HG03565 (cell line): ENCODE measurements around the gene TRAK2.
"Not testable (repeated sequence)": the region's sequence is repeated elsewhere in the genome, so short reads cannot be mapped to it uniquely, and the experiment has no call there.

Experiments used
- ATAC-seq: cut with Tn5 transposase; IDR thresholded peaks from one replicate; pipeline ENCODE4 v1.9.1; 2021; ENCODE audit warnings: mild to moderate bottlenecking, moderate library complexity; ENCODE audit not compliant: unreplicated experiment

TRAK2 gene

DNA sequence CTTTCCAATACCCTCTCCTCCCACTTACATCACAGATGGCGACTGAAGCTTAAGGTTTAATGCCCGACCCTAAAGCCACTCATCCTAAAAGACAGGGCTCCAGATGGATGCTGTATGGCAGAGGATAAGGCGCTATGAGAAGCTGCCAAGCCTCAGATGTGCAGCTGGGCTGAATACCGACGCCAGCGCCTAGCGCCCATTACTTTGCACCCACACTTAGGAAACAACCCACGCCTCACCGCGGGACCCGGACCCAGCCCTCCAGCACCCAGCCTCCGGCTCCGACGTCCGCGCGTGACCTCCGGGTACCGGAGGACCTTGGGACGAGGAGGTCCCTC lies 335 bp downstream of the TRAK2 start:
- ATAC-seq = no peak

- no peak for ATAC-seq
These were observed 2.6 kb downstream of the TRAK2 start for GRCh38 chr2:201448701-201449100.

DNA sequence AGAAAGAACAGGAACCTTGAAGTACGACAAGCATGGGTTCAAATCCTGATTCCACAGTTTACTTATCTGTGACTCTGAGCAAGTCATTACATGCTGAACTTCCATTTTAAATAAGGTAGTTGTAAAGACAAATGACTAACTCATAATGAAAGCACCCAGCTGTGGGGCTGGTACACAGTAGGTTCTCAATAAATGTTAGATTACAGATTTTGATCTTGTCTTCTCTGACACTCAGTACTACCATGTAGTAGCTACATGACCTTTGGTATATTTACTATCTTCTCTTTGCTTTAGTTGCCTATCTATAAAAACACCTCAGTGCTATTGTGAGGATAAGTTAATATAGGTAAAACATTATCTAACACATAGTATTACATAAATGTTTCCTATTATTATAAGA lies 3.2 kb downstream of the TRAK2 start:
- ATAC-seq = no peak

DNA sequence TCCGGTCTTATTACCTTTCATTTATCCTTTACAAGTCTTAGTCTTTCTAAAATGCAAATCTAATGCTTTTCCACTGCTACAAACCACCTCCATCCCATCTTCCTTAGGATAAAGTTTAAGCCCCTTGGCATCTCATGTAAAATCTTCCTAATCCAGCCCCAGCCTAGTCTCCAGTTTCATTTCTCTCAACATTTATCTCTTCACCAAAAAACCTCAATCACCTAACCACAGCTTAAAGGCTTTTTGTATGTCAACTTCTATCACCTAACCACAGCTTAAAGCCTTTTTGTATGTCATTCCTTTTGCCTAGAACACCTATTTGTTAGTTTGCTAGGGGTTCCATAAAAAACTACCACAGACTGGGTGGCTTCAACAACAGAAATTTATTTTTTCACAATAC lies 4.2 kb downstream of the TRAK2 start:
- no peak for ATAC-seq

DNA sequence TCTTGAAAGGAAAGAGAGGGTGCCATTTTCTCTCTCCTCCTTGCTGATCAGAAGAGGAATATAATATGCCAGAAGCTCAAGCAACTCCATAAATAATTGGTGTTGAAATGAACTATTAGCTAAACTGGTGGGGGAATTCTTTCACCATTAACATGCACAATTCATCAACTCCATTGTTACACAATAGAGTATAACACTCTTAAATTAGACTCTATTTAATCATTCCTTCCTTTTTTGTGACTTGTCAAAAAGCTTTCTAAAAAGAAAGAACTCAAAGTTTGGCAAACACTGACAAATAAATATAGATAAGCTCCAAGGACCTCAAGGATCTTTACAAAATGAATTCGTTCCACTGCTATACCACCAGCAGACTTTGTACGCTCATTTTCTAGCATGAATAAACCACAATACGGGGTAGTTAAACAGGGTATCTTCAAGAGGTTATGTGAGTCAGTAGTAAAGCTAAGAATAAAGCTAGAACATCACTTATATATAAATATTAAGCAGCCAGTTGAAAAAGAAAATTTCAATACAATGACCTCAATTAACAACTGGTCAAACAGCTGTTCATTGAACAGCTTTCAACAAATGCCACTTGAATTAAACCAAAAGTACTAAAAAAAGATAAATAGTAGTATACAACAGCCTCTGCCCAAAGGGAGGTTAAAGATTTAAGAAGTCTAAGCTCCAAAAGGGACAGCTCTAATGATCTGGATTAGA lies 6.4 kb downstream of the TRAK2 start:
- ATAC-seq = no peak

- ATAC-seq = no peak
These were observed 9.8 kb downstream of the TRAK2 start for GRCh38 chr2:201441409-201441808.

- ATAC-seq = no peak
These were observed 11.1 kb downstream of the TRAK2 start for GRCh38 chr2:201440182-201440581.

- not testable (repeated sequence) for ATAC-seq
These were observed 11.8 kb downstream of the TRAK2 start for GRCh38 chr2:201439336-201439922.

DNA sequence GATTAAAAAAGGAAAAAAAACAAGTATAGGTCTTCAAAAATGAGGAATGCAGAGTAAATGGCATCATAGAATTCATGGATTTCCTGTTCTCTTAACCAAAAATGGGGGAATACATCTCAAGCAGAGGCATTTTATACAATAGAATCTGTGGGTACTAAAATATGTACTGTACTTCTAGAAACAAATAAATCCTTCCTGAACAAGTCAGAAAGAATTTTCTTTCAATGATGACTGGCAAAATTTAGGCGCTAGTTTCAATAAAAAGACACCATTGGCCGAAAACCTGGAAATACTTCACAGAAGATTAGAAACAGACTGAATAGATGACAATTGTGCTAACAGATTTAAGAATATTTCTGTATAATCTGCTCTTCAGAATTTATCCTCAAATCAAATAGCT lies 15.1 kb downstream of the TRAK2 start:
- no peak for ATAC-seq

- no peak for ATAC-seq
These were observed 17.8 kb downstream of the TRAK2 start for GRCh38 chr2:201433394-201433995.

DNA sequence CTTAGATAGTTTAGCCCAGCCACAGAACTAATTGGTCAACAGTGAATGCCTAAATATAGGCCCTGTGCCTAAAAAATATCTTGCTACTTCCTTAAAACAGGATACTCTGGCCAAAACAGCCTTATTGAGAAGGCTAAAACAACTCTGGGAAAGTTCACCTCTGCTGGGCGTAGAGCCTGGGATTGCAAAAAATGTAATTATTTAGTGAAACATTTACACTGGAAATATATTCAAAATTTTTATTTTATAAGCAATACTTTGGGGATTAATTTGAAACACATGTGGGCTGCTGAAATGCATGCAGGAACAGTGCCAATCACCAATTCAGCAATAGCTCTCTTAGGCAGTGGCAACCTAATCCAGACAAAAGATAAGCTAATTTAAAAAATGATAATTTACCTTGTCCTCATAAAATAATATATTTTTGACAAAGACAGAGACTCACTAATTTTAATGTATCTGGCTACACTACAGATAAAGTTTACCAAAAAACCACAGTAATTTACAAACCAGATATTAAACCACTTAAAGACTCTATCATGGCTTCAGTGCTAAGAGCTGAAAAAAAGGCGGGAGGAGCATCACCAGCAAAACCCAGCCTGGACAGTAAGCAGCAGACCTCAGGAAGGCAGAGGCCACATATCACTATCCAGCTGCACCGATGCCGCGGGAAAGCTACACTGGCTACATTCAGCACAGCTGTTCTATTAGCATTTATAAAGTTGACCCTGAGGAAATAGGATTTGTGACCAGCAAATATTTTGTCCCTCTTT lies 18.5 kb downstream of the TRAK2 start:
- no peak for ATAC-seq

DNA sequence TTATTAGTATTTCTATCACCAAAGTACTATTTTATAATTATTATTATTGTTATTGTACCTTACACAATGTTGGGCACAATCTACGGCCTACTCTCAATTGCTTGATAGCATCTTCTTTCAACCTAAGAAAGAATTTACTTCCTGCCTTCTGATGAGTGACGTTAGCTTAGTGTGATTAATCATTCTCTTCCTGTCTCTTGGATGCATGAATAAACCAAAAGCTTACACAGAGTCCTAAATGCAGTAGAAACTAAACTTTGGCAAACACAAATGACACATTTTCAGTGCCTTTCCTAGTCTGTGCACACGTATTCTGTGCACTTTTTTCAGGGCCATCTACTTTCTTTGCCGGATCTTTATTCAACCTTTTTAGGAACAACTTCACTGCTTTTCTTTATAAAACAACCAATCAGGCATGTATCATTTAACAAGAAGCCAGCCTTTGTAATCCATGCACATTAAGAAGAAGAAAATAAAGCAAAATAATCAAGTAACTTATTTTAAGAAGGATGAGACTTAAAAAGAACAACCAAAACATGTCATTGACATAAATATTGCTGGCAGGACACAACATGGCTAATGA lies 19.1 kb downstream of the TRAK2 start:
- no peak for ATAC-seq

GRCh38 chr2:201430839-201431238 lies 20.4 kb downstream of the TRAK2 start:
- ATAC-seq = no peak

DNA sequence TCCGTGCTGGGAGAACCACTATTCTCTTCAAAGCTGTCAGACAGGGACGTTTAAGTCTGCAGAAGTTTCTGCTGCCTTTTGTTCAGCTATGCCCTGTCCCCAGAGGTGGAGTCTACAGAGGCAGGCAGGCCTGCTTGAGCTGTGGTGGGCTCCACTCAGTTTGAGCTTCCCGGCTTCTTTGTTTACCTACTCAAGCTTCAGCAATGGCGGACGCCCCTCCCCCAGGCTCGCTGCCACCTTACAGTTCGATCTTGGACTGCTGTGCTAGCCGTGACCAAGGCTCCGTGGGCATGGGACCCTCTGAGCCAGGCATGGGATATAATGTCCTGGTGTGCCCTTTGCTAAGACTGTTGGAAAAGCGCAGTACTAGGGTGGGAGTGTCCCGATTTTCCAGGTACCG lies 20.9 kb downstream of the TRAK2 start:
- ATAC-seq = not testable (repeated sequence)

DNA sequence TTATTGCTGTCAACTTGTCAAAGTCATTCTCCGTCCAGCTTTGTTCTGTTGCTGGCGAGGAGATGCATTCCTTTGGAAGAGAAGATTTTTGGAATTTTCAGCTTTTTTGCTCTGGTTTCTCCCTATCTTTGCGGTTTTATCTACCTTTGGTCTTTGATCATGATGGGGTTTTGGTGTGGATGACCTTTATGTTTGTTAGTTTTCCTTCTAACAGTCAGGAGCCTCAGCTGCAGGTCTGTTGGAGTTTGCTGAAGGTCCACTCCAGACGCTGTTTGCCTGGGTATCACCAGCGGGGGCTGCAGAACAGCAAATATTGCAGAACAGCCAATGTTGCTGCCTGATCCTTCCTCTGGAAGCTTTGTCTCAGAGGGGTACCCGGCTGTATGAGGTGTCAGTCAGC lies 21.4 kb downstream of the TRAK2 start:
- not testable (repeated sequence) for ATAC-seq

DNA sequence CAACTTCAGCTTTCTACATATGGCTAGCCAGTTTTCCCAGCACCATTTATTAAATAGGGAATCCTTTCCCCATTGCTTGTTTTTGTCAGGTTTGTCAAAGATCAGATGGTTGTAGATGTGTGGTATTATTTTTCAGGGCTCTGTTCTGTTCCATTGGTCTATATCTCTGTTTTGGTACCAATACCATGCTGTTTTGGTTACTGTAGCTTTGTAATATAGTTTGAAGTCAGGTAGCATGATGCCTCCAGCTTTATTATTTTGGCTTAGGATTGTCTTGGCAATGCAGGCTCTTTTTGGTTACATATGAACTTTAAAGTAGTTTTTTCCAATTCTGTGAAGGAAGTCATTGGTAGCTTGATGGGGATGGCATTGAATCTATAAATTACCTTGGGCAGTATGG lies 22.9 kb downstream of the TRAK2 start:
- not testable (repeated sequence) for ATAC-seq

DNA sequence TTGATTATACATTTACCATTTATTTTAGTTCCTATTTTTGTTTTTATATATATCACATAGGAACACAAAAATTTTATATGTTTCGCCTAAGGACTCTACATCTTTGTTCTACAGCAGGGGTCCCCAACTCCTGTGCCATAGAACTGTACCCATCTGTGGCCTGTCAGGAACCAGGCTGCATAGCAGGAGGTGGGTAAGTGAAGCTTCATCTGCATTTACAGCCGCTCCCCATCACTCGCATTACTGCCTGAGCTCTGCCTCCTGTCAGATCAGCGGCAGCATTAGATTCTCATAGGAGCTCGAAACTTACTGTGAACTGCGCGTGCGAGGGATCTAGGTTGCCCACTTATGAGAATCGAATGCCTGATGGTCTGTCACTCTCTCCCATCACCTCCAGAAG lies 25.3 kb downstream of the TRAK2 start:
- ATAC-seq = no peak

DNA sequence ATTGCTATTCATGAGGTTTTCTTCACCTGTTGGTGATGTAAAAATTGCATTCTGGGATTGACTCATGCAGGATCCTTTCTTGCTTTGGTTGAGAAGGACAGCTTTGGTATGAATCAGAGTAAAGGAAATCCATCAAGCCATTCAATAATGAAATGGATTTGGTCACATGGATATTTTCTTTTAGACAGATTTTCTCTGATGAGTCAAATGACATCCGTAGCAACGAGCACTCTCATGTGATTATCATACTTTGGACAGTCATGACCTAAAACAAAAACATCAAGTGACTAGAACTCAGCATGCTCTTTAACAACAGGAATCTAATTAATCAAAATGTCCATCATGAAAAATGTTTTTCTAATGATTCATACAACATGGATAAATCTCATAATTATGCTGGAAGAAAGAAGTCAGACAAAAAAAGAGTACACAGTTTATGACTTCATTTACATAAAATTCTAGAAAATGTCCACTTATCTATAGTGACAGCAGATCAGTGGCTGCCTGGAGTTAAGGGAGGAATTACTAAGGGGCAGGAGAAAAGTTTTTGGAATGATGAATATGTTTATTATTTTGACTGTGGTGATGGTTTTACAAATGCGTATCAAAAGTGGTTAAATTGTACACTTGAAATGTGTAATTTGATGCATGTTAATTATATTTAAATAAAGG lies 30.7 kb downstream of the TRAK2 start:
- no peak for ATAC-seq

DNA sequence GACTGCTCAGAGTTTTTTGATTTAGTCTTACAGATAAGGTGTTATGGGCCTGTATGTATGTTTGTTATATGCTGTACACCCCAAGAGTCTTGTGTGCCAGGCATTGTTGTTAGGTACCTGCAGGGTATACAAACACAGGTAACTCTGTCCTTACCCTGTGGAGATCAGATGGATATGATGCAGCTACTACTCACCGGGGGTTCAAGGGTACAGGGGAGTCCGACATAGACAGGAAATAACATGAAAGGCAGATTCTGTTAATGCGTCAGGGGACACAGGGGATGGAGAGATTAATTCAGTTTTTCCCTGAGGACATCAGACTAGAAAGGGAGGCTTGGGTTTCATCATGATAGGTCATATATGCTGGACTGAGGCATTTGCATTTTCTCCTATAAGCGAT lies 31.3 kb downstream of the TRAK2 start:
- ATAC-seq = no peak

- no peak for ATAC-seq
These were observed 32.1 kb downstream of the TRAK2 start for GRCh38 chr2:201419057-201419635.

DNA sequence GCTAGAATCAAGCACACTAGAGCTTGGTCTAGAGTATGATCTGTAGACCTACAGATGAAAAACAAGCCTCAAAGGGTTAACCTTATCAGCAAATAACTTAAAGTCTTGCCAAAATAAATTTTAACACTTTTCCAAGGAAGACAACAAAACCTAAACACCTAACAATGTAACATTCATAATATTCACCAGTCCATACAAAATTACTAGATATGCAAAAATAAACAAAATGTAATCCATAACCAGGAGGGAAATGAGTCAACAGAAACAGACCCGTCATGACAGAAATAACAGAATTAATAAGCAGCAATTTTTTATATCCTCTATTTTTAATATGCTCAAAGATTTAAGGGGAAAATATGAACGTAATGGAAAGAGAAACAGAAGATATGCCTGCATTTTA lies 36.1 kb downstream of the TRAK2 start:
- ATAC-seq = no peak
